H1 (cell line): ENCODE results near the gene GNG12. TPM values are rescaled to one million over a fixed set of nuclear protein-coding genes. Genes with fewer than 3 reads are reported as not detected.

Experiments used
- BACH1 ChIP-seq: IDR thresholded peaks from 2 replicates; pipeline ENCODE4 v1.6.1; 2012; ENCODE audit warnings: low read length, improper control_type of control experiment
- MAFK ChIP-seq: IDR thresholded peaks from 2 replicates; pipeline ENCODE4 v1.6.1; 2012; ENCODE audit warnings: low read depth, mild to moderate bottlenecking, improper control_type of control experiment, low read length
- SUZ12 ChIP-seq: fragments of 200-600 bp; sonication (generic); IDR thresholded peaks from 2 replicates; pipeline ENCODE4 v1.6.1; 2012; ENCODE audit warnings: mild to moderate bottlenecking, inconsistent platforms, low read length, moderate library complexity, mixed read lengths
- TCF12 ChIP-seq: IDR thresholded peaks from 2 replicates; pipeline ENCODE4 v1.6.1; 2011; ENCODE audit warnings: low read depth, mild to moderate bottlenecking, low read length
- ZNF274 ChIP-seq: IDR thresholded peaks from 2 replicates; pipeline ENCODE4 v1.7.0; 2012; ENCODE audit warnings: low read length, borderline replicate concordance; ENCODE audit errors: extremely low read depth
- polyA plus RNA-seq, 7 experiments: library from polyadenylated mRNA; depleted of rRNA in 3 of 7; stranded (reverse) in 5 of 7; unstranded in 2 of 7; fragments of >200 nt in 5 of 7; fragments of 200-250 nt in 2 of 7; gene quantifications; 1 replicate in 5 of 7; 2 replicates in 1 of 7; 4 replicates in 1 of 7; pipeline versions ENCODE4 v1.2.1 to v1.2.3, GENCODE V29; 2011 to 2013; ENCODE audit warnings: missing spikeins in 2 of 7, mixed read lengths in 2 of 7
- total RNA-seq: library from RNA; stranded (reverse); fragmentation: NEBNext Ultra II Directional; extraction: Animal tissue kit (Norgen Biotek cat#: 25700); gene quantifications from 2 replicates; pipeline ENCODE4 v1.2.1, GENCODE V29; 2021
- TF ChIP-seq, protein P1 (sequence below), 3 experiments: IDR thresholded peaks; 1 replicate in 2 of 3; 2 replicates in 1 of 3; pipeline versions ENCODE4 v1.5.1 to v1.6.1; 2011; ENCODE audit warnings: low read length in 3 of 3, mild to moderate bottlenecking in 3 of 3, inconsistent platforms in 2 of 3, low read depth in 1 of 3, moderate library complexity in 1 of 3; ENCODE audit not compliant: insufficient read depth in 1 of 3; ENCODE audit errors: control extremely low read depth in 1 of 3
- TF ChIP-seq, protein P2 (sequence below): IDR thresholded peaks from 2 replicates; pipeline ENCODE4 v1.6.1; 2012; ENCODE audit warnings: inconsistent platforms

Gene GNG12
- total and polyA plus RNA-seq, 2 of the 8 experiments (the other 6 are each of a cell fraction or from before 2014, with no cell fraction given), result 11.4 to 35.8 TPM

DNA sequence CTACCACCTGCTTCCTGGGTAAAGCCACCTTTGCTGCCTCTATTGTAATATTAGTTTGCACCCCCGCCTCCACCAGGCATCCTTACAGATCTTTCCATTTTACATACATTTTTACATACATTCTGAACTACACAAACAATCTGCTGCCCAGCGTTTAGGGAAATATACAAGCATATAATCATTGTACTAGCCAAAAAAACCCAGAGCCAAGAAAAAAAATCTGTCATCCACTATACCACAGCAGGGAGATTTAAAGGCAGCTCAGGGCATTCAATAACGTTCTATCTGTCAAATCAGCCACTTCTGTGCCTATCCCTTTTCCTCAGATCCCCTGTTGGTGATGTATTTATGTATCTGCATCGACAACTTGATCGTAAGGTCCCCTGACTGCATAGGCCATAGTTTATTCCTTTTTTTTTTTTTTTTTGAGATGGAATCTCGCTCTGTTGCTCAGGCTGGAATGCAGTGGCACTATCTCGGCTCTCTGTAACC is 43.0 kb downstream of the GNG12 start (continued):
- TF ChIP-seq, protein P1, sequence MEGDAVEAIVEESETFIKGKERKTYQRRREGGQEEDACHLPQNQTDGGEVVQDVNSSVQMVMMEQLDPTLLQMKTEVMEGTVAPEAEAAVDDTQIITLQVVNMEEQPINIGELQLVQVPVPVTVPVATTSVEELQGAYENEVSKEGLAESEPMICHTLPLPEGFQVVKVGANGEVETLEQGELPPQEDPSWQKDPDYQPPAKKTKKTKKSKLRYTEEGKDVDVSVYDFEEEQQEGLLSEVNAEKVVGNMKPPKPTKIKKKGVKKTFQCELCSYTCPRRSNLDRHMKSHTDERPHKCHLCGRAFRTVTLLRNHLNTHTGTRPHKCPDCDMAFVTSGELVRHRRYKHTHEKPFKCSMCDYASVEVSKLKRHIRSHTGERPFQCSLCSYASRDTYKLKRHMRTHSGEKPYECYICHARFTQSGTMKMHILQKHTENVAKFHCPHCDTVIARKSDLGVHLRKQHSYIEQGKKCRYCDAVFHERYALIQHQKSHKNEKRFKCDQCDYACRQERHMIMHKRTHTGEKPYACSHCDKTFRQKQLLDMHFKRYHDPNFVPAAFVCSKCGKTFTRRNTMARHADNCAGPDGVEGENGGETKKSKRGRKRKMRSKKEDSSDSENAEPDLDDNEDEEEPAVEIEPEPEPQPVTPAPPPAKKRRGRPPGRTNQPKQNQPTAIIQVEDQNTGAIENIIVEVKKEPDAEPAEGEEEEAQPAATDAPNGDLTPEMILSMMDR (IDR thresholded peaks at IDR 0.05; ENCODE audit: control extremely low read depth in 1 of 3, insufficient read depth in 1 of 3, low read depth in 1 of 3, low read length in 3 of 3), result no peak
- TF ChIP-seq, protein P2, sequence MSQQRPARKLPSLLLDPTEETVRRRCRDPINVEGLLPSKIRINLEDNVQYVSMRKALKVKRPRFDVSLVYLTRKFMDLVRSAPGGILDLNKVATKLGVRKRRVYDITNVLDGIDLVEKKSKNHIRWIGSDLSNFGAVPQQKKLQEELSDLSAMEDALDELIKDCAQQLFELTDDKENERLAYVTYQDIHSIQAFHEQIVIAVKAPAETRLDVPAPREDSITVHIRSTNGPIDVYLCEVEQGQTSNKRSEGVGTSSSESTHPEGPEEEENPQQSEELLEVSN, result no peak
- TF ChIP-seq MAFK (no peak), TCF12 (no peak), BACH1 (no peak), SUZ12 (no peak), ZNF274 (no peak)
- TF ChIP-seq, all 59 proteins: peak for 0
